ENCODE data around the gene NEDD4.

Gene NEDD4

GRCh38 chr15:55993111-55993803, at the start of gene NEDD4:
Gene NEDD4, minus strand, starts transcription at chr15:55993612. Its CDS starts 57 bp downstream, at chr15:55993555.
- Histone ChIP-seq H3K27ac (peak within 1 kb of the TSS; percentile 81), H3K27me3 (no peaks in the 10 kb centered on the region), H3K36me3 (0 out of 2 replicates have a peak, but pooled peaks cover 5% of the 10 kb centered on the region), H3K9ac (peak within 1 kb of the TSS; percentile 83), H3K9me3 (no peaks in the 10 kb centered on the region), H4K20me1 (peaks cover 12% of the 10 kb centered on the region; the same call in 1 of the 2 replicates), H3K4me2 (peak within 1 kb of the TSS; percentile 80), H3K4me1 (peaks cover 21% of the 10 kb centered on the region), H3K4me3 (peak within 1 kb of the TSS; percentile 82)
- no peak for TF ChIP-seq Cebpa-rat (IDR thresholded peaks at IDR 0.05)

- Histone ChIP-seq H3K9ac (no peak overlapping the region), H3K4me1 (peaks cover 16% of the 10 kb centered on the region), H3K27ac (no peak overlapping the region), H3K4me2 (peak overlapping the region; percentile 53), H3K27me3 (no peaks in the 10 kb centered on the region), H3K4me3 (no peak overlapping the region), H4K20me1 (no peaks in the 10 kb centered on the region), H3K36me3 (no peaks in the 10 kb centered on the region), H3K9me3 (0 out of 2 replicates have a peak, but pooled peaks cover 10% of the 10 kb centered on the region)
- TF ChIP-seq Cebpa-rat (IDR thresholded peaks at IDR 0.05) = no peak
These were observed 49.1 kb upstream of the NEDD4 start for GRCh38 chr15:56042498-56042897.

GRCh38 chr15:56042031-56042430, 48.6 kb upstream of the NEDD4 start:
- Histone ChIP-seq H3K4me2 (no peak overlapping the region), H3K4me1 (peaks cover 16% of the 10 kb centered on the region), H4K20me1 (no peaks in the 10 kb centered on the region)

GRCh38 chr15:56040081-56041035, 46.9 kb upstream of the NEDD4 start:
- peaks cover 16% of the 10 kb centered on the region for H3K4me1 ChIP-seq
- 0 out of 2 replicates have a peak, but pooled peaks cover 4% of the 10 kb centered on the region for H3K9me3 ChIP-seq
- no peak overlapping the region for H3K4me3 ChIP-seq
- no peak overlapping the region for H3K4me2 ChIP-seq
- no peaks in the 10 kb centered on the region for H4K20me1 ChIP-seq
- H3K36me3 ChIP-seq = no peaks in the 10 kb centered on the region
- TF ChIP-seq Cebpa-rat (IDR thresholded peaks at IDR 0.05) = no peak
- H3K9ac ChIP-seq = no peak overlapping the region
- no peaks in the 10 kb centered on the region for H3K27me3 ChIP-seq
- no peak overlapping the region for H3K27ac ChIP-seq

More at GRCh38 chr15:56042031-56042430, 48.6 kb upstream of the NEDD4 start:
- Histone ChIP-seq H3K36me3 (no peaks in the 10 kb centered on the region), H3K4me3 (no peak overlapping the region), H3K27ac (no peak overlapping the region), H3K27me3 (no peaks in the 10 kb centered on the region), H3K9ac (no peak overlapping the region), H3K9me3 (0 out of 2 replicates have a peak, but pooled peaks cover 8% of the 10 kb centered on the region)
- no peak for TF ChIP-seq Cebpa-rat (IDR thresholded peaks at IDR 0.05)

GRCh38 chr15:56038707-56039106, 45.3 kb upstream of the NEDD4 start:
- H3K36me3 ChIP-seq = no peaks in the 10 kb centered on the region
- no peak overlapping the region for H3K27ac ChIP-seq
- 0 out of 2 replicates have a peak, but pooled peaks cover 4% of the 10 kb centered on the region for H3K9me3 ChIP-seq
- H3K27me3 ChIP-seq = no peaks in the 10 kb centered on the region
- no peak overlapping the region for H3K4me3 ChIP-seq
- no peak overlapping the region for H3K4me2 ChIP-seq
- no peaks in the 10 kb centered on the region for H4K20me1 ChIP-seq
- no peak overlapping the region for H3K9ac ChIP-seq
- TF ChIP-seq Cebpa-rat (IDR thresholded peaks at IDR 0.05) = no peak
- H3K4me1 ChIP-seq = peaks cover 14% of the 10 kb centered on the region

GRCh38 chr15:56038015-56038414, 44.6 kb upstream of the NEDD4 start:
- Histone ChIP-seq H3K4me2 (no peak overlapping the region), H3K4me3 (no peak overlapping the region), H3K4me1 (peaks cover 7% of the 10 kb centered on the region), H3K9ac (no peak overlapping the region), H3K9me3 (no peaks in the 10 kb centered on the region), H3K27me3 (no peaks in the 10 kb centered on the region), H4K20me1 (no peaks in the 10 kb centered on the region), H3K36me3 (no peaks in the 10 kb centered on the region), H3K27ac (no peak overlapping the region)
- no peak for TF ChIP-seq Cebpa-rat (IDR thresholded peaks at IDR 0.05)

- no peaks in the 10 kb centered on the region for H3K4me1 ChIP-seq
- no peak overlapping the region for H3K4me3 ChIP-seq
- TF ChIP-seq Cebpa-rat (IDR thresholded peaks at IDR 0.05) = no peak
- no peak overlapping the region for H3K27ac ChIP-seq
- H3K27me3 ChIP-seq = no peaks in the 10 kb centered on the region
- no peaks in the 10 kb centered on the region for H3K9me3 ChIP-seq
- no peak overlapping the region for H3K9ac ChIP-seq
- H4K20me1 ChIP-seq = no peaks in the 10 kb centered on the region
- H3K4me2 ChIP-seq = no peak overlapping the region
- H3K36me3 ChIP-seq = no peaks in the 10 kb centered on the region
These were observed 43.2 kb upstream of the NEDD4 start for GRCh38 chr15:56036546-56037067.

- no peak overlapping the region for H3K27ac ChIP-seq
- no peaks in the 10 kb centered on the region for H3K27me3 ChIP-seq
- no peak for TF ChIP-seq Cebpa-rat (IDR thresholded peaks at IDR 0.05)
- H3K4me3 ChIP-seq = no peak overlapping the region
- no peak overlapping the region for H3K9ac ChIP-seq
- no peak overlapping the region for H3K4me2 ChIP-seq
- no peaks in the 10 kb centered on the region for H3K9me3 ChIP-seq
- no peaks in the 10 kb centered on the region for H3K4me1 ChIP-seq
- H4K20me1 ChIP-seq = no peaks in the 10 kb centered on the region
- no peaks in the 10 kb centered on the region for H3K36me3 ChIP-seq
These were observed 41.8 kb upstream of the NEDD4 start for GRCh38 chr15:56035166-56035565.

GRCh38 chr15:56034514-56034913, 41.1 kb upstream of the NEDD4 start:
- Histone ChIP-seq H3K4me1 (no peaks in the 10 kb centered on the region), H3K9me3 (no peaks in the 10 kb centered on the region), H3K4me2 (no peak overlapping the region), H3K36me3 (no peaks in the 10 kb centered on the region), H4K20me1 (no peaks in the 10 kb centered on the region), H3K27me3 (no peaks in the 10 kb centered on the region), H3K4me3 (no peak overlapping the region), H3K27ac (no peak overlapping the region), H3K9ac (no peak overlapping the region)
- TF ChIP-seq Cebpa-rat (IDR thresholded peaks at IDR 0.05) = no peak
